ENCODE results near the gene SLC39A13. TPM values are rescaled to one million over a fixed set of nuclear protein-coding genes. Genes with fewer than 3 reads are reported as not detected.
A peak's percentile ranks its signal among the peaks of the same experiment; 100 is the strongest.

Gene SLC39A13
- polyA plus RNA-seq, 1 donor, result 31.3 TPM

GRCh38 chr11:47430524-47430923, 22.1 kb downstream of the SLC39A13 start:
- Histone ChIP-seq H3K4me3 (ENCODE audit: low read length) (no peak overlapping the region), H3K36me3 (ENCODE audit: control insufficient read depth, insufficient read depth, low read length) (no peaks in the 10 kb centered on the region), H3K27ac (ENCODE audit: low read length) (no peak overlapping the region), H3K27me3 (ENCODE audit: control insufficient read depth, insufficient read depth, low read length) (no peaks in the 10 kb centered on the region), H3K9me3 (ENCODE audit: control insufficient read depth, low read depth, low read length) (no peaks in the 10 kb centered on the region), H3K4me1 (ENCODE audit: control insufficient read depth, insufficient read depth, low read length) (no peaks in the 10 kb centered on the region)
- DNase-seq, result no peak
- WGBS (ENCODE audit: insufficient coverage, low lambda C conversion rate), result no CpG with 5 or more reads among the region's 5 CpGs

GRCh38 chr11:47431356-47432083, 23.1 kb downstream of the SLC39A13 start:
- Histone ChIP-seq H3K4me3 (ENCODE audit: low read length) (no peak overlapping the region), H3K9me3 (ENCODE audit: control insufficient read depth, low read depth, low read length) (no peaks in the 10 kb centered on the region), H3K27ac (ENCODE audit: low read length) (no peak overlapping the region), H3K27me3 (ENCODE audit: control insufficient read depth, insufficient read depth, low read length) (no peaks in the 10 kb centered on the region), H3K36me3 (ENCODE audit: control insufficient read depth, insufficient read depth, low read length) (no peaks in the 10 kb centered on the region), H3K4me1 (ENCODE audit: control insufficient read depth, insufficient read depth, low read length) (no peaks in the 10 kb centered on the region)
- no CpG with 5 or more reads among the region's 9 CpGs for WGBS (ENCODE audit: insufficient coverage, low lambda C conversion rate)
- DNase-seq, result no peak

DNA sequence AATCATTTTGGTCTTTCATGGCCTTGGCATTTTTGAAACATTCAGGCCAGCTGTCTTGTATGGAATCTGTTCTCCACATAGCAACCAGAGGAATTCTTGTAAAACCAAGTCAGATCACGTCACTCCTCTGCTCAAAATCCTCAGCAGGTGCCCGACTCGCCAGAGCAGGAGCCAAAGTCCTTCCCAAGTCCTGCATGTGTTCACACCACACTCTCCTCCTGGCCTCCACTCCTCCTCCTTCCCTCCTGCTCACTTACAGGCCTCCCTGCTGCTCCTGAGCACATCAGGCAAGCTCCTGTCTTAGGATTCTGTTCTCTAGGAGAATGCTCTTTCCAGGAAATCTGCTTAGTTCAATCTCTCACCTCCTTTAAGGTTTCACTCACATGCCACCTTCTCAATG, 24.8 kb downstream of the SLC39A13 start:
- no peaks in the 10 kb centered on the region for H3K9me3 ChIP-seq (ENCODE audit: control insufficient read depth, low read depth, low read length)
- no peaks in the 10 kb centered on the region for H3K36me3 ChIP-seq (ENCODE audit: control insufficient read depth, insufficient read depth, low read length)
- no peak overlapping the region for H3K4me3 ChIP-seq (ENCODE audit: low read length)
- no CpG with 5 or more reads among the region's 3 CpGs for WGBS (ENCODE audit: insufficient coverage, low lambda C conversion rate)
- DNase-seq, result peak in 1 of 2 donors; percentile 56
- peaks cover 10% of the 10 kb centered on the region for H3K4me1 ChIP-seq (ENCODE audit: control insufficient read depth, insufficient read depth, low read length)
- no peaks in the 10 kb centered on the region for H3K27me3 ChIP-seq (ENCODE audit: control insufficient read depth, insufficient read depth, low read length)
- H3K27ac ChIP-seq (ENCODE audit: low read length), result no peak overlapping the region

GRCh38 chr11:47434011-47434786, 25.8 kb downstream of the SLC39A13 start:
- Histone ChIP-seq H3K4me1 (ENCODE audit: control insufficient read depth, insufficient read depth, low read length) (peaks cover 10% of the 10 kb centered on the region), H3K36me3 (ENCODE audit: control insufficient read depth, insufficient read depth, low read length) (no peaks in the 10 kb centered on the region), H3K4me3 (ENCODE audit: low read length) (no peak overlapping the region), H3K27ac (ENCODE audit: low read length) (no peak overlapping the region), H3K9me3 (ENCODE audit: control insufficient read depth, low read depth, low read length) (no peaks in the 10 kb centered on the region), H3K27me3 (ENCODE audit: control insufficient read depth, insufficient read depth, low read length) (no peaks in the 10 kb centered on the region)
- WGBS (ENCODE audit: insufficient coverage, low lambda C conversion rate), result 100% methylated on average over 1 of the region's 7 CpGs
- no peak for DNase-seq

- Histone ChIP-seq H3K27ac (ENCODE audit: low read length) (no peak overlapping the region), H3K36me3 (ENCODE audit: control insufficient read depth, insufficient read depth, low read length) (no peaks in the 10 kb centered on the region), H3K4me1 (ENCODE audit: control insufficient read depth, insufficient read depth, low read length) (peaks cover 10% of the 10 kb centered on the region), H3K9me3 (ENCODE audit: control insufficient read depth, low read depth, low read length) (no peaks in the 10 kb centered on the region), H3K27me3 (ENCODE audit: control insufficient read depth, insufficient read depth, low read length) (no peaks in the 10 kb centered on the region), H3K4me3 (ENCODE audit: low read length) (no peak overlapping the region)
- no peak for DNase-seq
- no CpG with 5 or more reads among the region's 3 CpGs for WGBS (ENCODE audit: insufficient coverage, low lambda C conversion rate)
These were observed 27.3 kb downstream of the SLC39A13 start for GRCh38 chr11:47435687-47436086.

DNA sequence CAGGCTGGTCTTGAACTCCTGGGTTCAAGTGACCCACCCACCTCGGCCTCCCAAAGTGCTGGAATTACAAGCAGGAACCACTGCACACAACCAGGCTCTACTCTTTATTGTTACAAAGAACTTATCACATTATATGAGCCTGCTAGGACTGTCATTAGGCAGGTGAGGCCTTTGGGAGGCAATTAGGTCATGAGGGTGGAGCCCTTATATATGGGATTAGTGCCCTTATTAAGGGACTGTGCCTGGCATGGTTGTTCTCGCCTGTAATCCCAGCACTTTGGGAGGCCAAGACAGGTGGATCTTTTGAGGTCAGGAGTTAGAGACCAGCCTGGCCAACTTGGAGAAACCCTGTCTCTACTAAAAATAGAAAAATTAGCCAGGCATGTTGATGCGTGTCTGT, 28.3 kb downstream of the SLC39A13 start:
- Histone ChIP-seq H3K4me3 (ENCODE audit: low read length) (no peak overlapping the region), H3K4me1 (ENCODE audit: control insufficient read depth, insufficient read depth, low read length) (peaks cover 10% of the 10 kb centered on the region), H3K36me3 (ENCODE audit: control insufficient read depth, insufficient read depth, low read length) (no peaks in the 10 kb centered on the region), H3K27ac (ENCODE audit: low read length) (no peak overlapping the region), H3K27me3 (ENCODE audit: control insufficient read depth, insufficient read depth, low read length) (no peaks in the 10 kb centered on the region), H3K9me3 (ENCODE audit: control insufficient read depth, low read depth, low read length) (no peaks in the 10 kb centered on the region)
- WGBS (ENCODE audit: insufficient coverage, low lambda C conversion rate), result no CpG with 5 or more reads among the region's 3 CpGs
- no peak for DNase-seq

DNA sequence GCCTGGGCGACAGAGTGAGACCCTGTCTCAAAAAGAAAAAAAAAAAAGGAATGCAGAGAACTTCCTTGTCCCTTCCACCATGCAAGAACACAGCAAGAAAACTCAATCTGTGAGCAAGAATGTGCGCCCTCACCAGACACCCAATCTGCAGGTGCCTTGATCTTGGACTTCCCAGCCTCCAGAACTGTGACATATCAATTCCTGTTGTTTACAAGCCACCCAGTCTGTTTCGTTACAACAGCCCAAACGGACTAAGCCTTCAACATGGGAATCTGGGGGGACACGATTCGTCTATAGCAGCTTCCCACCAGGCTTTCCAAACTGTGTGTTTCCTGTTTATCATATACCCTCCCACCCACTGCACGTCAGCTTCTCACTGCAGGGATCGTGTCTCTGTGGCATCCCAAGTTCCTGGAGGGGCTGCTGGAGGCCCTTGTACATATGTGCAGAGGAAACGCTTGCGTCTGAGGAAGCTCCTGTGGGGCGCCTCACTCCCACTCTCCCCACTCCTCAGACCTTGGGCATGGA, 28.9 kb downstream of the SLC39A13 start:
- H3K27me3 ChIP-seq (ENCODE audit: control insufficient read depth, insufficient read depth, low read length), result no peaks in the 10 kb centered on the region
- peaks cover 10% of the 10 kb centered on the region for H3K4me1 ChIP-seq (ENCODE audit: control insufficient read depth, insufficient read depth, low read length)
- no peak overlapping the region for H3K4me3 ChIP-seq (ENCODE audit: low read length)
- DNase-seq, result no peak
- no CpG with 5 or more reads among the region's 11 CpGs for WGBS (ENCODE audit: insufficient coverage, low lambda C conversion rate)
- H3K9me3 ChIP-seq (ENCODE audit: control insufficient read depth, low read depth, low read length), result no peaks in the 10 kb centered on the region
- no peaks in the 10 kb centered on the region for H3K36me3 ChIP-seq (ENCODE audit: control insufficient read depth, insufficient read depth, low read length)
- H3K27ac ChIP-seq (ENCODE audit: low read length), result no peak overlapping the region

DNA sequence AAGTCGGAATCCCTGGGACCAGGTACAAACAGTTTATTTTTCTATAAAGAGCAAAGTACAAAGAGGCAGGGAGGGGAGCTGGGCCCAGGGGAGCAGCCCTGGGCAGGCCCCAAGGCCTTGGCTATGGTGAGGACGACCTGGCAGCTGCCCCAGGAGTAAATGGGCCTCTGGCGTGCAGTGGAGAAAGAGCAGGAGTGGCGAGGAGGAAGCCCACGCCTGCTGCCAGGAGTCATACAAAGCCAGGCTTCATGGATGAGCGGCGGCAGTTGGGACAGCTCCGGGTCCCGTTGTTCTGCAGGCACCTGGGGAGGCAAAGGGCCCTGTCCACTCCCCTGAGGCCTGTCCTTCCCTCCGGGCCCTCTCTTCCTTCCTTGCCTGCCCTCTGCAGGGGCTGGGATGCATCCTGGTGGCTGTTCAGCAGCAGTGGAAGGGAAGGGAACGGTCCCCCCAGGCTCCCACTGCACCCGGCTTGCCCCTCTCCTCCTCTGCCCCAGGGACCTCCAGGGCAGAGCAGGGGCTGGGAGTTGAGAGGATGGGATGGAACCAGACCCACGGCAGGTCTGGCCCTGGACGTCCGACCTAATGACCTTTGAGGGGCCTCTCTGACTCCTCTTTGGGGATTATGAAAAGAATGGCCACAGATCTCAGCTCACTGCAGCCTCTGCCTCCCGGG, 29.5 kb downstream of the SLC39A13 start:
- H3K27me3 ChIP-seq (ENCODE audit: control insufficient read depth, insufficient read depth, low read length), result no peaks in the 10 kb centered on the region
- WGBS (ENCODE audit: insufficient coverage, low lambda C conversion rate), result no CpG with 5 or more reads among the region's 16 CpGs
- no peaks in the 10 kb centered on the region for H3K36me3 ChIP-seq (ENCODE audit: control insufficient read depth, insufficient read depth, low read length)
- DNase-seq, result peak in 1 of 2 donors; percentile 55
- H3K27ac ChIP-seq (ENCODE audit: low read length), result no peak overlapping the region
- peaks cover 10% of the 10 kb centered on the region for H3K4me1 ChIP-seq (ENCODE audit: control insufficient read depth, insufficient read depth, low read length)
- no peak overlapping the region for H3K4me3 ChIP-seq (ENCODE audit: low read length)
- no peaks in the 10 kb centered on the region for H3K9me3 ChIP-seq (ENCODE audit: control insufficient read depth, low read depth, low read length)

- Histone ChIP-seq H3K4me1 (ENCODE audit: control insufficient read depth, insufficient read depth, low read length) (peaks cover 10% of the 10 kb centered on the region), H3K27me3 (ENCODE audit: control insufficient read depth, insufficient read depth, low read length) (no peaks in the 10 kb centered on the region), H3K9me3 (ENCODE audit: control insufficient read depth, low read depth, low read length) (no peaks in the 10 kb centered on the region), H3K36me3 (ENCODE audit: control insufficient read depth, insufficient read depth, low read length) (no peaks in the 10 kb centered on the region), H3K4me3 (ENCODE audit: low read length) (no peak overlapping the region), H3K27ac (ENCODE audit: low read length) (no peak overlapping the region)
- no peak for DNase-seq
- WGBS (ENCODE audit: insufficient coverage, low lambda C conversion rate), result no CpG with 5 or more reads among the region's 18 CpGs
These were observed 30.3 kb downstream of the SLC39A13 start for GRCh38 chr11:47438721-47439120.

DNA sequence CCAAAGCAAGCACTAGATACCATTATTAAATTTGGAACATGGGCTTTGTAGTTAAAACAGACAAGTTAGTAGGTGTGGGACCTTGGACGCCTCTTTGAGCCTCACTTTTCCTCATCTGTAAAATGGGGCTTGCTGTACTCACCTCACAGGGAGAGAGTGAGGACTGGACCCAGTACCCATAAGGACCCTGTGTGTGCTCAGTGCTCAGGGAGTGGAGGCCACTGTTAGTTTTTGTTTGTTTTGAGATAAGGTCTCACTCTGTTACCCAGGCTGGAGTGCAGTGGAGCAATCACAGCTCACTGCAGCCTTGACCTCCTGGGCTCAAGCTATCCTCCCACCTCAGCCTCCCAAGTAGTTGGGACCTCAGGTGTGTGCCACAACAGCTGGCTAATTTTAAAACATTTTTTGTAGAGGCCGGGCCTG, 31.7 kb downstream of the SLC39A13 start:
- WGBS (ENCODE audit: insufficient coverage, low lambda C conversion rate), result no CpG with 5 or more reads among the region's 2 CpGs
- no peaks in the 10 kb centered on the region for H3K36me3 ChIP-seq (ENCODE audit: control insufficient read depth, insufficient read depth, low read length)
- H3K4me3 ChIP-seq (ENCODE audit: low read length), result no peak overlapping the region
- no peak overlapping the region for H3K27ac ChIP-seq (ENCODE audit: low read length)
- H3K4me1 ChIP-seq (ENCODE audit: control insufficient read depth, insufficient read depth, low read length), result peaks cover 10% of the 10 kb centered on the region
- H3K27me3 ChIP-seq (ENCODE audit: control insufficient read depth, insufficient read depth, low read length), result no peaks in the 10 kb centered on the region
- H3K9me3 ChIP-seq (ENCODE audit: control insufficient read depth, low read depth, low read length), result no peaks in the 10 kb centered on the region
- DNase-seq, result no peak
